Gastroesophageal sphincter (tissue), 4 donors: ENCODE data around the gene ANKRD13A. TPM values are rescaled to one million over a fixed set of nuclear protein-coding genes. Genes with fewer than 3 reads are reported as not detected.

Source experiments
- ATAC-seq: fragments of 150-250 bp; one replicate; pipeline ENCODE4 v1.9.1; 2016; ENCODE audit warnings: mild to moderate bottlenecking, moderate library complexity
- H3K27ac ChIP-seq, 4 donors: fragments of 200-600 bp; sonication (generic) in 3 of 4; 1 replicate in 3 of 4; 2 replicates in 1 of 4; pipeline ENCODE4 v1.5.1; 2016 to 2019
- H3K27me3 ChIP-seq: fragments of 200-600 bp; sonication (generic); one replicate; pipeline ENCODE4 v1.5.1; 2019
- H3K36me3 ChIP-seq, 2 donors: fragments of 200-600 bp; sonication (generic); one replicate each; pipeline ENCODE4 v1.5.1; 2019; ENCODE audit warnings: control low read depth in 1 of 2
- H3K4me1 ChIP-seq, 3 donors: fragments of 200-600 bp; sonication (generic); 1 replicate in 2 of 3; 2 replicates in 1 of 3; pipeline ENCODE4 v1.5.1; 2016 to 2019; ENCODE audit warnings: control low read depth in 2 of 3
- H3K4me3 ChIP-seq, 2 donors: fragments of 200-600 bp; sonication (generic); one replicate each; pipeline ENCODE4 v1.5.1; 2019; ENCODE audit warnings: mild to moderate bottlenecking in 1 of 2, moderate library complexity in 1 of 2
- H3K9me3 ChIP-seq, 3 donors: fragments of 200-600 bp; sonication (generic); one replicate each; pipeline ENCODE4 v1.5.1; 2017 to 2019; ENCODE audit warnings: control low read depth in 2 of 3
- EP300 ChIP-seq: sonication (generic); formaldehyde crosslinking; IDR thresholded peaks from one replicate; pipeline ENCODE4 v1.6.1; 2017; ENCODE audit warnings: antibody characterized with exemption, mild to moderate bottlenecking
- POLR2A ChIP-seq, 2 donors: fragments of 450-650 bp; IDR thresholded peaks; one replicate each; pipeline ENCODE4 v1.6.1; 2017; ENCODE audit warnings: antibody characterized with exemption in 2 of 2, mild to moderate bottlenecking in 2 of 2, moderate library complexity in 1 of 2
- POLR2AphosphoS5 ChIP-seq: sonication (generic); formaldehyde crosslinking; IDR thresholded peaks from one replicate; pipeline ENCODE4 v1.6.1; 2017; ENCODE audit warnings: antibody characterized with exemption
- WGBS, 2 donors: methylation state at CpG; one replicate each; pipeline ENCODE4 v1.1.5; 2018; ENCODE audit warnings: low coverage in 1 of 2; 5-methylcytosine and 5-hydroxymethylcytosine counted together
- total RNA-seq, 4 donors: library from RNA; depleted of rRNA; stranded (reverse); fragments of >200 nt; gene quantifications; one replicate each; pipeline ENCODE4 v1.1.0, GENCODE V29; 2016
- TF ChIP-seq, protein P1 (sequence below), 4 experiments: fragments of 200-600 bp in 2 of 4; fragments of 450-650 bp in 2 of 4; sonication (generic) in 1 of 4; IDR thresholded peaks; one replicate each; pipeline ENCODE4 v1.5.1; 2017 to 2019; ENCODE audit warnings: antibody characterized with exemption in 4 of 4, mild to moderate bottlenecking in 2 of 4, moderate library complexity in 2 of 4

The ANKRD13A gene
- total RNA-seq, 4 donors from 2014 or later: 141 to 182 (median 153) TPM

DNA sequence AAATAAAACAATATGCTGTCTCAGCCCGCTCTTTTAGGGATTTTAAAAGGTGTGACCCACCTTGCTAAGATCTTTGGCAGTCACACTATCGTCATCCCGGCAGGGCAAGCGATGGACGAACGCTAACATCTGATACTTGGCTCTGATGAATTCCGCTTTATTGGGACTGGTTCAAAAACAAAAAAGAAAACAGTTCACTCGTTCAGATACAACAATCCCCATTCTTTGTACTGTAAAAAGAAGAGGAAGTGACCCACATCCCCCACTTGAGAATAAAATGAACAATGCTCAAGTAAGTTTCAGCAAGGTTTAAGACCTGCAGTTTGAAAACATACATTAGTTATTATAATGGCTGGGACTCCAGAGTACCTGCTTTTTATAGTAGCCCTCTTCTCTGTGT is 10.3 kb upstream of the ANKRD13A start:
- ATAC-seq: no peak
- peaks cover 0 to 71% of the 10 kb centered on the region in 2 donors for H3K36me3 ChIP-seq

DNA sequence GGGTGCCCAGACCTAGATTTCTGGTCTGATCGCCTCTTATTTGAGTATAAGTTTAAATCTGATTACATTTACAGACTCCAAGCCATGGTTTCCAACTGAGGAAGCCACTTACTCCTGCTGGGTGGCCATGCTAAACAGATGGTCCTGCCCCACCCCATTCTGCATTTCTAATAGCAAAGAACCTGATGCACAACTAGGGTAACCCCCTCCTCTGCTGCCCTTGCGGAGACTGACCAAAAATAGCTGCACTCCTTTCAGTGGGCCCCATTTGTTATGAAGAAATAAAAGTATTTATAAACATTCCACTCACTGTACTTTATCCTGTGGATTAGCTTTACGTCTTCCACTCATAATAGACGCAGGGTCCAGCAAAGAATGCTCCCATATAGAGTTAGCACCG is 9.8 kb upstream of the ANKRD13A start:
- TF ChIP-seq POLR2AphosphoS5 (no peak), EP300 (no peak), POLR2A (IDR thresholded peaks at IDR 0.05) (no peak)
- TF ChIP-seq, protein P1, sequence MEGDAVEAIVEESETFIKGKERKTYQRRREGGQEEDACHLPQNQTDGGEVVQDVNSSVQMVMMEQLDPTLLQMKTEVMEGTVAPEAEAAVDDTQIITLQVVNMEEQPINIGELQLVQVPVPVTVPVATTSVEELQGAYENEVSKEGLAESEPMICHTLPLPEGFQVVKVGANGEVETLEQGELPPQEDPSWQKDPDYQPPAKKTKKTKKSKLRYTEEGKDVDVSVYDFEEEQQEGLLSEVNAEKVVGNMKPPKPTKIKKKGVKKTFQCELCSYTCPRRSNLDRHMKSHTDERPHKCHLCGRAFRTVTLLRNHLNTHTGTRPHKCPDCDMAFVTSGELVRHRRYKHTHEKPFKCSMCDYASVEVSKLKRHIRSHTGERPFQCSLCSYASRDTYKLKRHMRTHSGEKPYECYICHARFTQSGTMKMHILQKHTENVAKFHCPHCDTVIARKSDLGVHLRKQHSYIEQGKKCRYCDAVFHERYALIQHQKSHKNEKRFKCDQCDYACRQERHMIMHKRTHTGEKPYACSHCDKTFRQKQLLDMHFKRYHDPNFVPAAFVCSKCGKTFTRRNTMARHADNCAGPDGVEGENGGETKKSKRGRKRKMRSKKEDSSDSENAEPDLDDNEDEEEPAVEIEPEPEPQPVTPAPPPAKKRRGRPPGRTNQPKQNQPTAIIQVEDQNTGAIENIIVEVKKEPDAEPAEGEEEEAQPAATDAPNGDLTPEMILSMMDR (IDR thresholded peaks at IDR 0.05): no peak
- Histone ChIP-seq H3K4me3 (no peak overlapping the region), H3K36me3 (peaks cover 0 to 66% of the 10 kb centered on the region in 2 donors), H3K27me3 (no peaks in the 10 kb centered on the region), H3K27ac (peak overlapping the region in 3 of 4 donors; percentile 33 to 61 (median 52)), H3K9me3 (no peaks in the 10 kb centered on the region), H3K4me1 (peaks cover 2 to 47% (median 10%) of the 10 kb centered on the region in 3 donors)
- no peak for ATAC-seq
- 47% methylated on average over 5 of the region's 5 CpGs for WGBS, 2 donors

More for the DNA sequence above, 10.3 kb upstream of the ANKRD13A start:
- Histone ChIP-seq H3K27ac (peak overlapping the region in 2 of 4 donors; percentile 33 to 61), H3K27me3 (no peaks in the 10 kb centered on the region), H3K9me3 (no peaks in the 10 kb centered on the region), H3K4me1 (peaks cover 2 to 42% (median 10%) of the 10 kb centered on the region in 3 donors), H3K4me3 (no peak overlapping the region)
- 66 to 69% methylated on average over 7 to 8 of the region's 8 CpGs for WGBS, 2 donors
- no peak for TF ChIP-seq POLR2AphosphoS5
- TF ChIP-seq, protein P1 (IDR thresholded peaks at IDR 0.05): no peak
- no peak for TF ChIP-seq POLR2A (IDR thresholded peaks at IDR 0.05)
- TF ChIP-seq EP300: no peak

DNA sequence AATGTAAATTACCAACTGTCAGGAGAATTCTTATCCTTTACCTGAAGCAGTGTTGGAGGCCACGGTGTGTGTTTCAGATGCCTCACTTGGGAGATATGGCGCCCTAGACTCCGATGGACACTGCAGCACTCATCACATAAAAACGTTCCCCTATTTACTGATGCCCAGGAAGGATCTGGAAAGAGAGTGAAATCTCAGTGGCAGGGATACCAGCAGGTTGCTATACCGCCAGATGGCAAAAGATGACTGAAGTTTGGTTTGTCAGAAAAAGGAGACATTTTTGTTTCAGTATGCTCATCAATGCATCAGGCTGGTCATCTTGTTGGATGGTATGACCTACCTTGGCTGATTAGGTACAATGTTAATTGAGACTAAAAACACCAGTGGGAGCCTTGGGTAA is 7.6 kb upstream of the ANKRD13A start:
- ATAC-seq: no peak
- H3K27me3 ChIP-seq: no peaks in the 10 kb centered on the region
- H3K27ac ChIP-seq: no peak overlapping the region
- H3K4me1 ChIP-seq: peaks cover 2 to 64% (median 14%) of the 10 kb centered on the region in 3 donors
- H3K9me3 ChIP-seq: no peaks in the 10 kb centered on the region
- 79 to 97% methylated on average over 5 of the region's 5 CpGs for whole genome bisulfite sequencing, 2 donors
- H3K4me3 ChIP-seq: no peak overlapping the region
- TF ChIP-seq EP300 (no peak), POLR2AphosphoS5 (no peak), POLR2A (IDR thresholded peaks at IDR 0.05) (no peak)
- TF ChIP-seq, protein P1 (IDR thresholded peaks at IDR 0.05): no peak
- peaks cover 0 to 44% of the 10 kb centered on the region in 2 donors for H3K36me3 ChIP-seq

DNA sequence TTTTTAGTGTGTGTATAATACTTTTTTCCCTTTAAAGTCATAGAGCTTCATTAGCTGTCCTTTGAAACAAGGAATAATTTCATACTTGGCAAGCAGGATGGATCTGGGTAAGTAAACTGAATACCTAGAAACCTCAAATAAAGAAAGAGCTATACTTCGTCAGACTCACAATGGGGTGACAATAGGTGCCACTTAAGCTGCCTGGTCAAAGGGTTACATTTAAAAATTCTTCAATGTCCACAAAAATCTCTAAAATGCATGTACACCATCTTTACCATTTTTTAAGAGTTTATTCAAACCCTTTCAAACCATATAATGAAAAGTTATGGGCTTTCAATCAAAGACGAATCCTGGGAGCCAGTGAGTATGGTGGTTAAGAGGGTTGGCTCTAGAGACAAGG is 6.1 kb upstream of the ANKRD13A start:
- WGBS, 2 donors: 52 to 83% methylated on average over 2 of the region's 2 CpGs
- H3K36me3 ChIP-seq: peaks cover 0 to 29% of the 10 kb centered on the region in 2 donors
- no peaks in the 10 kb centered on the region for H3K9me3 ChIP-seq
- H3K27me3 ChIP-seq: no peaks in the 10 kb centered on the region
- H3K4me3 ChIP-seq: no peak overlapping the region
- H3K4me1 ChIP-seq: peaks cover 2 to 71% (median 14%) of the 10 kb centered on the region in 3 donors
- H3K27ac ChIP-seq: peak overlapping the region in 1 of 4 donors; percentile 2
- no peak for ATAC-seq
- TF ChIP-seq, protein P1 (IDR thresholded peaks at IDR 0.05): no peak
- no peak for TF ChIP-seq POLR2AphosphoS5
- TF ChIP-seq POLR2A (IDR thresholded peaks at IDR 0.05): no peak
- TF ChIP-seq EP300: no peak

DNA sequence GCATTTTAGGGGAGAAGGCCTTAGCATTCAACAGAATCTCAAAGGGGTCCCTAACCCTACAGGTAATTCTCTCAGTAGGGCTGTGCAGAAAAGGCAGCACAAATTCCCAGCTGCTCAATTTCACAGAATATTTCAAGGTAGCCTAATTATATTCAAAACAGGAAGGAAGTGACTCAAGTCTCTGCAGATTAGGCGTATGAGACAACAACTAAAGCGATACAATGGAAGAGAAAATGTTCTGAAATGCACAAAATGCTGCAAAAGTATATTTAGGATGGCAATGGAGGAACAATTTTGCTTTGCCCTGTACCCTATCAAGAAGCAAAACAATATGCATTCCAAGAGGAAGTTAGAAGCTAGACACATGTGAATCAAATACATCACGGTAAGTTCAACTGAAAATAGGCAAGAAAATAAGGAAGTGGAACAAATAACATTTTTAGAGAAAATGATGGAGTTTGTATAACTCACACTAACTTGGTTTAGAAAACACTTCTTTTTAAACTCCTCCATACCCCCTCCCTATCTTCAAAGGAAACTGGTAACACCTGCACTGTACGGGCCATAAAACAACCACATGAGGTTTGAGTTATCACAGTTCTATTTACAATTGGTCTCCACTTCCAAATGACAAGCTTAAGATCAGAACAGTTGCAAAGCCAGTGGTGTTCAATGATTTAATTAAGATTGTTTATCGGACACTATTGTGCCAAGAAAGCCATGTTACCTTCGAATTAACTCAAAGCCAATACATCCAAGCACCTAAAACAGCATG is 4.6 kb upstream of the ANKRD13A start:
- 32 to 49% methylated on average over 5 to 6 of the region's 6 CpGs for WGBS, 2 donors
- TF ChIP-seq POLR2A (IDR thresholded peaks at IDR 0.05) (no peak), POLR2AphosphoS5 (no peak), EP300 (no peak)
- TF ChIP-seq, protein P1 (IDR thresholded peaks at IDR 0.05): no peak
- Histone ChIP-seq H3K4me1 (peaks cover 2 to 70% (median 17%) of the 10 kb centered on the region in 3 donors), H3K27ac (peak overlapping the region in 3 of 4 donors; percentile 27 to 89 (median 85)), H3K9me3 (no peaks in the 10 kb centered on the region), H3K27me3 (no peaks in the 10 kb centered on the region), H3K4me3 (peak overlapping the region in 1 of 2 donors; percentile 100), H3K36me3 (peaks cover 0 to 15% of the 10 kb centered on the region in 2 donors)
- no peak for ATAC-seq
